NB4 (cell line): ENCODE data around the gene MCM3.

Experiments used
- MYC ChIP-seq: IDR thresholded peaks from 2 replicates; pipeline ENCODE4 v1.6.1; 2011; ENCODE audit warnings: low read depth, low read length
- POLR2A ChIP-seq: IDR thresholded peaks from 2 replicates; pipeline ENCODE4 v1.6.1; 2011; ENCODE audit warnings: mild to moderate bottlenecking; ENCODE audit not compliant: insufficient read length; ENCODE audit errors: extremely low read depth
- TF ChIP-seq, protein P1 (sequence below): IDR thresholded peaks from one replicate; pipeline ENCODE4 v1.5.1; 2012; ENCODE audit warnings: low read depth, low read length
- TF ChIP-seq, protein P2 (sequence below): IDR thresholded peaks from 2 replicates; pipeline ENCODE4 v1.6.1; 2011; ENCODE audit warnings: low read depth, low read length

DNA sequence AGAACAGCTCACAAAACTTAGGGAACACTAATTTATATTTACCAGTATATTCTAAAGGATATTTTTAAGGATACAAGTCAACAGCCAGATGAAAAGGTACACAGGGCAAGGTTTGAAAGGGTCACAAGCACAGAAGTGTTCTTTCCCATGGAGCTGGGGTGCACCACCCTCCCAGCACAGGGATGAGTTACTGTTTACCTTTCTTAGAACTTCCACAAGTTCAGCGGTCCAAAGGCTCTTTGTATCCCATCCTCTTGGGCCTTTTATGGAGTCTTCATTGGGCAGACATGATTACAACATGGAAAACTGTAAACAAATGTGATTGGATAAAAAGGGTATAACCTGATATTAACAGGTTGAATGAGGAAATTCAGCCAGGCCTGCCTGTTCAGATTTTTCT lies 39.1 kb downstream of the MCM3 start:
- TF ChIP-seq, protein P1, sequence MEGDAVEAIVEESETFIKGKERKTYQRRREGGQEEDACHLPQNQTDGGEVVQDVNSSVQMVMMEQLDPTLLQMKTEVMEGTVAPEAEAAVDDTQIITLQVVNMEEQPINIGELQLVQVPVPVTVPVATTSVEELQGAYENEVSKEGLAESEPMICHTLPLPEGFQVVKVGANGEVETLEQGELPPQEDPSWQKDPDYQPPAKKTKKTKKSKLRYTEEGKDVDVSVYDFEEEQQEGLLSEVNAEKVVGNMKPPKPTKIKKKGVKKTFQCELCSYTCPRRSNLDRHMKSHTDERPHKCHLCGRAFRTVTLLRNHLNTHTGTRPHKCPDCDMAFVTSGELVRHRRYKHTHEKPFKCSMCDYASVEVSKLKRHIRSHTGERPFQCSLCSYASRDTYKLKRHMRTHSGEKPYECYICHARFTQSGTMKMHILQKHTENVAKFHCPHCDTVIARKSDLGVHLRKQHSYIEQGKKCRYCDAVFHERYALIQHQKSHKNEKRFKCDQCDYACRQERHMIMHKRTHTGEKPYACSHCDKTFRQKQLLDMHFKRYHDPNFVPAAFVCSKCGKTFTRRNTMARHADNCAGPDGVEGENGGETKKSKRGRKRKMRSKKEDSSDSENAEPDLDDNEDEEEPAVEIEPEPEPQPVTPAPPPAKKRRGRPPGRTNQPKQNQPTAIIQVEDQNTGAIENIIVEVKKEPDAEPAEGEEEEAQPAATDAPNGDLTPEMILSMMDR, result no peak
- TF ChIP-seq POLR2A, result no peak
- TF ChIP-seq, protein P2, sequence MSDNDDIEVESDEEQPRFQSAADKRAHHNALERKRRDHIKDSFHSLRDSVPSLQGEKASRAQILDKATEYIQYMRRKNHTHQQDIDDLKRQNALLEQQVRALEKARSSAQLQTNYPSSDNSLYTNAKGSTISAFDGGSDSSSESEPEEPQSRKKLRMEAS, result no peak
- no peak for TF ChIP-seq MYC
